ENCODE results near the gene GNAT2.

Gene GNAT2

DNA sequence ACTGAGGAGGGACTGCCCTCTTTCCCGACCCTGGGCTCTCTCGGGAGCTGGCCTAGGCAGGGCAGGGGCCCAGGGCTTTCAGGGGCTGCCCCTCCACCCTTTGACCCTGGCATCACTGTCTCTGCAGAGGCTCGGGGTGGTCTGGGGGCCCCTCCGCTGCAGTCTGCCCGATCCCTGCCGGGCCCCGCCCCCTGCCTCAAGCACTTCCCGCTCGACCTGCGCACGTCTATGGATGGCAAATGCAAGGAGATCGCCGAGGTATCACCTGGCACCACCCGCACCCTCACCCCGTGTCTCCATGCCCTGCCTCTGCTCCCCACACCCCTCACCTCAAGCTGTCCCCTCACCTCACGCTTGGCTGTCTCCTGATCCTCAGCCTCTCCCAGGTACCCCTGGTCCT lies 5.8 kb upstream of the GNAT2 start:
- Mint-ChIP-seq H3K4me3 (no peak overlapping the region), H3K27me3 (no peaks in the 10 kb centered on the region), H3K36me3 (ENCODE audit: low read depth) (peaks cover 26% of the 10 kb centered on the region), H3K9me3 (no peaks in the 10 kb centered on the region), H3K4me1 (ENCODE audit: low read depth) (peaks cover 32% of the 10 kb centered on the region), H3K27ac (no peak overlapping the region)

DNA sequence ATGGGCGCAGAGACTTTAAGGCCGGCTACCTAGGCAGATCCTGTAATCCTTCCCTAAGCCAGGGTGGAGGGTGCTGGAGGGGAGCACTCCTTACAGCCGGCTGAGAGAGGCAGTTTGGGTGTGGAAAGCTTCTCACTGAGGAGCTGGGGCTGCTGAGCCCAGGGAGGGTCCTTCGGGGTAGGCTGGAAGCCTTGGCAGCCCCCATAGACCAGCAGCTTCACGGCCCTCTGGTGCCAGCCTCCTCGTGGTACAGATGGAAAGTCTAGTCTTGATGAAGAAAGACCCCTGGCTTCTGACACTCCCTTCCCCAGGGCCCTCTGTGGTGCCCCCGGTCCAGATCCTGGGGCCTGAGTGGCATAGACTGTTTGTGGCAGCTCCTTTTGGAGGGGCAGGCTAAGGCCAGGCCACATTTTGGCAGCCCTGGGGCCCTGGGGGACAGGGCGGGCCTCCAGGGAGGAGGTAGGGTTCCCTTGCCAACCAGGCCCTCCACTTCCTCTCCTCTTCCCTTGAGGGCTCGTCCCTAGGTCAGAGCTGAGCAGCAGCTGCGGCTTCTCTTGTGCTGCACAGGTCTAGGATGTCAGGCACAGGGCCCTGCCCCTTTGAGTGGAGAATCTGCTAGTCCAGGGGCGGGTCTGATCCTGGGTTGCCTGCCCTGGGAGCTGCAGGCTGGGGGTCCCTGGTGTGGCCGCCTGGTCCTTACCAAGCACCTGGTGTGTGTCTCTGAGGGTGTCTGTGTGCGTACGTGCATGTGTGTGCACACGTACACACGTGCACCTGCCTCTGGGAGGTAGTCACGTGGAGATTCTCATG lies 5.0 kb upstream of the GNAT2 start:
- peaks cover 24% of the 10 kb centered on the region for H3K36me3 Mint-ChIP-seq (ENCODE audit: low read depth)
- peaks cover 35% of the 10 kb centered on the region for H3K4me1 Mint-ChIP-seq (ENCODE audit: low read depth)
- no peaks in the 10 kb centered on the region for H3K27me3 Mint-ChIP-seq
- no peak overlapping the region for H3K27ac Mint-ChIP-seq
- no peaks in the 10 kb centered on the region for H3K9me3 Mint-ChIP-seq
- H3K4me3 Mint-ChIP-seq: no peak overlapping the region

GRCh38 chr1:109623601-109624161 lies 4.3 kb upstream of the GNAT2 start:
- no peaks in the 10 kb centered on the region for H3K9me3 Mint-ChIP-seq
- H3K36me3 Mint-ChIP-seq (ENCODE audit: low read depth): peaks cover 18% of the 10 kb centered on the region
- H3K4me3 Mint-ChIP-seq: peak overlapping the region; percentile 99
- H3K27me3 Mint-ChIP-seq: no peaks in the 10 kb centered on the region
- H3K27ac Mint-ChIP-seq: peak overlapping the region; percentile 49
- H3K4me1 Mint-ChIP-seq (ENCODE audit: low read depth): peaks cover 42% of the 10 kb centered on the region

GRCh38 chr1:109622895-109623294 lies 3.5 kb upstream of the GNAT2 start:
- peaks cover 12% of the 10 kb centered on the region for H3K36me3 Mint-ChIP-seq (ENCODE audit: low read depth)
- H3K27ac Mint-ChIP-seq: peak overlapping the region; percentile 73

GRCh38 chr1:109622137-109622892 lies 2.9 kb upstream of the GNAT2 start:
- H3K36me3 Mint-ChIP-seq (ENCODE audit: low read depth): peaks cover 6% of the 10 kb centered on the region
- peaks cover 51% of the 10 kb centered on the region for H3K4me1 Mint-ChIP-seq (ENCODE audit: low read depth)
- peak overlapping the region; percentile 99 for H3K4me3 Mint-ChIP-seq
- peak overlapping the region; percentile 73 for H3K27ac Mint-ChIP-seq
- no peaks in the 10 kb centered on the region for H3K9me3 Mint-ChIP-seq
- no peaks in the 10 kb centered on the region for H3K27me3 Mint-ChIP-seq

More at GRCh38 chr1:109622895-109623294, 3.5 kb upstream of the GNAT2 start:
- peak overlapping the region; percentile 99 for H3K4me3 Mint-ChIP-seq
- H3K9me3 Mint-ChIP-seq: no peaks in the 10 kb centered on the region
- H3K4me1 Mint-ChIP-seq (ENCODE audit: low read depth): peaks cover 45% of the 10 kb centered on the region
- no peaks in the 10 kb centered on the region for H3K27me3 Mint-ChIP-seq

- Mint-ChIP-seq H3K36me3 (ENCODE audit: low read depth) (peaks cover 6% of the 10 kb centered on the region), H3K27ac (peak overlapping the region; percentile 73), H3K9me3 (no peaks in the 10 kb centered on the region), H3K4me3 (peak overlapping the region; percentile 99), H3K27me3 (no peaks in the 10 kb centered on the region), H3K4me1 (ENCODE audit: low read depth) (peaks cover 58% of the 10 kb centered on the region)
These were observed 2.1 kb upstream of the GNAT2 start for GRCh38 chr1:109621379-109622136.

GRCh38 chr1:109620841-109621286 lies 1.4 kb upstream of the GNAT2 start:
- peak overlapping the region; percentile 99 for H3K4me3 Mint-ChIP-seq
- H3K9me3 Mint-ChIP-seq: no peaks in the 10 kb centered on the region
- peak overlapping the region; percentile 98 for H3K27ac Mint-ChIP-seq
- H3K27me3 Mint-ChIP-seq: no peaks in the 10 kb centered on the region
- H3K4me1 Mint-ChIP-seq (ENCODE audit: low read depth): peaks cover 65% of the 10 kb centered on the region
- H3K36me3 Mint-ChIP-seq (ENCODE audit: low read depth): peaks cover 3% of the 10 kb centered on the region

DNA sequence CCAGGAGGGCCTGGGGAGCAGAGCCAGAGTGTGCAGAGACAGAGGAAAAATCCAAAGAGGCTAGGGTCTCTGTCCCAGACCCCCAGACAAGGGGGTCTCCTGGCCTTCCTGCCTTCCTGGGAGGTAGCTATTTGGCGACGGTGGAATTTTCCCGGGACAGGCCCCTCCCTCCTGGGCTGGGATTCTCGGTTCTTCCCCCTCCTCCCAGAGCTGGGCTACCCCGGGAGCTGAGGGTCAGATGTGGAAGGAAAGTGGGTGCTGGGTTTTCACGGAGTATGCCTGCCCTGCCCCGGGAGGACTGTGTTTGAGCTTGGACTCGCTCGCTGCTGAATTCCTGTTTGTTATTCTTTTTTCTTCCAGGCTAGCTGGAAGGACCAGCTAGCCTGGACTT lies 980 bp upstream of the GNAT2 start:
- Mint-ChIP-seq H3K4me1 (ENCODE audit: low read depth) (peaks cover 69% of the 10 kb centered on the region), H3K36me3 (ENCODE audit: low read depth) (no peaks in the 10 kb centered on the region), H3K27ac (peak overlapping the region; percentile 98), H3K27me3 (no peaks in the 10 kb centered on the region), H3K4me3 (peak overlapping the region; percentile 99), H3K9me3 (no peaks in the 10 kb centered on the region)

DNA sequence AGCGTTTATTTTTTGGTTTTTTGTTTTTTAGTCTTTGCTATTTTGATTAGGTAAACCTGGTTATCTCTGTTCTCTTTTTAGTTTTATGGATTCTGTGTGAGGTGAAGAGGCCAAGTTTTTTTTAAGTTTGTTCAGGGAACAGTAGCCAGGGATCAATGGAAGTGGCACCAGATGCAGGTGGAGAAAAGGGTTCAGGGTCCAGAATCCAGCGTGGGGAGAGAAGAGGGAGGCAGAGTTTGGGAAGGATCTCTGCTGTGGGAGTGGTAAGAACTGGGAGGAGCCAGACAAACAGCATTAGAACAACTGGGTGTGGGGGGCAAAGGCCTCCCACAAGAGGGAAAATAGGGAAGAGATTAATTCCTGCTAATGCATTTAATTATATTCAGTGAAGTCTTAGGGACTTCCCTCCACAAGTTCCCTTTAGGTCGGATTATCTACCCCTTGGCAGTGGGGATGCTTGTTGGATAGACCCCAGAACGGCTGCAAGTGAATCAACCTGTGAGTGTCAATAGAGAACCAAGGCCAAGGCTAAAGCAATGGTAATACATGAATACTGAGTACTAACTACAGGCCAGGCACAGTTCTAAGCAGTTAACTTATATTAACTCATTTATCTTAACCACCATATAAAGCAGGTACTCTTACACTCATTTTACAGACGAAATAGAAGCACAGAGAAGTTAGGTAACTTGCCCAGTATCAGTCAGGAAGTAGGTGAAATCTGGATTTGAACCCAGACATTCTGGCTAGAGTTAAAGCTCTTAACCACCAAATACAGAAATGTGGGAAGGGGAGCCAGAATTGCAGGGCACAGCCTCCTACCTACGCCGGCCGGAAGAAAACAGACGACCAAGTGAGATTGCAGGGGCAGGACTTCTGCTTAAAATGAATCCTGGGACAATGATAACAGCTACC lies 498 bp downstream of the GNAT2 start:
- Mint-ChIP-seq H3K9me3 (no peaks in the 10 kb centered on the region), H3K4me1 (ENCODE audit: low read depth) (peaks cover 63% of the 10 kb centered on the region), H3K36me3 (ENCODE audit: low read depth) (no peaks in the 10 kb centered on the region), H3K27me3 (no peaks in the 10 kb centered on the region), H3K4me3 (peak overlapping the region; percentile 99), H3K27ac (peak overlapping the region; percentile 98)

DNA sequence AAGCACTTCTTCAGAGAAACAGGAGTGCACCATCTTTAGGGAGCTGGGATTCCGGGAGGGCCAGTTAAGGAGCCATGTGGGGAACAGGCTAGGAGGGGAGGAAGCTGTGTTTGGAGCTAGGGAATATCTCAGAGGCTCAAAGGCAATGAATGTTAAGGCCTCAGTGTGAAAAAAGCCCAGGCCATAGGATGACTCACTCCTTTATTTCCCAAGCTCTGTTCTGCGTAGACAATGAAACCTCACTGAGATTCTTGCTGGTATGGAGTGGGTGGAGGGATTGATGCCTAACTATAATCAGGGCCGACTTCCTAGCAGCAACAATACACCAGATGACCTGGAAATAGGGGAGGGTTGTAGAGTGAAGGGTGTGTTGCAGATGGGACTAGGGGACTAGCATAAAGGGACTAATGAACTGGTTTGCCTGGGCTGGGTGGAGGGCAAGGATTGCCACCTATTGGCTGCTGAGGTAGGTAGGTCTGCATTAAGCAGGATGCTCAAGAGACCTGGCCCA lies 2.1 kb downstream of the GNAT2 start:
- no peaks in the 10 kb centered on the region for H3K36me3 Mint-ChIP-seq (ENCODE audit: low read depth)
- H3K27me3 Mint-ChIP-seq: no peaks in the 10 kb centered on the region
- peaks cover 47% of the 10 kb centered on the region for H3K4me1 Mint-ChIP-seq (ENCODE audit: low read depth)
- H3K4me3 Mint-ChIP-seq: peak overlapping the region; percentile 38
- peak overlapping the region; percentile 73 for H3K27ac Mint-ChIP-seq
- no peaks in the 10 kb centered on the region for H3K9me3 Mint-ChIP-seq

GRCh38 chr1:109616391-109616790 lies 3.0 kb downstream of the GNAT2 start:
- no peaks in the 10 kb centered on the region for H3K36me3 Mint-ChIP-seq (ENCODE audit: low read depth)
- no peaks in the 10 kb centered on the region for H3K9me3 Mint-ChIP-seq
- H3K4me1 Mint-ChIP-seq (ENCODE audit: low read depth): peaks cover 38% of the 10 kb centered on the region
- H3K4me3 Mint-ChIP-seq: no peak overlapping the region
- peak overlapping the region; percentile 23 for H3K27ac Mint-ChIP-seq
- H3K27me3 Mint-ChIP-seq: no peaks in the 10 kb centered on the region

- Mint-ChIP-seq H3K27ac (no peak overlapping the region), H3K36me3 (ENCODE audit: low read depth) (no peaks in the 10 kb centered on the region), H3K9me3 (no peaks in the 10 kb centered on the region), H3K4me3 (no peak overlapping the region), H3K4me1 (ENCODE audit: low read depth) (peaks cover 37% of the 10 kb centered on the region), H3K27me3 (no peaks in the 10 kb centered on the region)
These were observed 3.5 kb downstream of the GNAT2 start for GRCh38 chr1:109615879-109616278.

GRCh38 chr1:109613361-109614147 lies 5.9 kb downstream of the GNAT2 start:
- no peak overlapping the region for H3K27ac Mint-ChIP-seq
- no peaks in the 10 kb centered on the region for H3K9me3 Mint-ChIP-seq
- no peaks in the 10 kb centered on the region for H3K27me3 Mint-ChIP-seq
- H3K4me3 Mint-ChIP-seq: no peak overlapping the region
- peaks cover 25% of the 10 kb centered on the region for H3K4me1 Mint-ChIP-seq (ENCODE audit: low read depth)
- no peaks in the 10 kb centered on the region for H3K36me3 Mint-ChIP-seq (ENCODE audit: low read depth)
